IPS DF 19.7 (cell line): ENCODE data around the gene LEMD2.
A peak's percentile ranks its signal among the peaks of the same experiment; 100 is the strongest.

ENCODE experiments used
- DNase-seq: peaks from one replicate; pipeline ENCODE4 v3.0.0-alpha.2; 2013; ENCODE audit warnings: low read depth, low spot score

The LEMD2 gene

GRCh38 chr6:33820243-33820642 is 31.3 kb upstream of the LEMD2 start:
- no peak for DNase-seq

GRCh38 chr6:33819021-33819420 is 30.1 kb upstream of the LEMD2 start:
- no peak for DNase-seq

GRCh38 chr6:33818293-33818692 is 29.4 kb upstream of the LEMD2 start:
- DNase-seq = no peak

GRCh38 chr6:33817489-33817888 is 28.6 kb upstream of the LEMD2 start:
- no peak for DNase-seq

GRCh38 chr6:33816911-33817310 is 28.0 kb upstream of the LEMD2 start:
- DNase-seq = no peak

- DNase-seq = no peak
Observed at GRCh38 chr6:33815854-33816253, 26.9 kb upstream of the LEMD2 start.

- DNase-seq = no peak
Observed at GRCh38 chr6:33813990-33814985, 25.4 kb upstream of the LEMD2 start.

- DNase-seq = no peak
Observed at GRCh38 chr6:33813246-33813904, 24.4 kb upstream of the LEMD2 start.

- peak; percentile 50 for DNase-seq
Observed at GRCh38 chr6:33812669-33813068, 23.7 kb upstream of the LEMD2 start.

- DNase-seq = no peak
Observed at GRCh38 chr6:33809594-33809993, 20.7 kb upstream of the LEMD2 start.

- DNase-seq = no peak
Observed at GRCh38 chr6:33808641-33809180, 19.8 kb upstream of the LEMD2 start.

- no peak for DNase-seq
Observed at GRCh38 chr6:33807606-33808005, 18.7 kb upstream of the LEMD2 start.

- DNase-seq = no peak
Observed at GRCh38 chr6:33806841-33807240, 17.9 kb upstream of the LEMD2 start.

- DNase-seq = no peak
Observed at GRCh38 chr6:33803571-33804053, 14.7 kb upstream of the LEMD2 start, which contains the start of gene MLN. Gene MLN, minus strand, starts transcription at chr6:33804003. Its CDS starts 2,840 bp downstream, at chr6:33801163.

GRCh38 chr6:33802186-33802958 is 13.4 kb upstream of the LEMD2 start:
- DNase-seq = no peak

- DNase-seq = no peak
Observed at GRCh38 chr6:33801611-33802010, 12.7 kb upstream of the LEMD2 start.

- DNase-seq = no peak
Observed at GRCh38 chr6:33800248-33800969, 11.5 kb upstream of the LEMD2 start.

GRCh38 chr6:33799454-33800113 is 10.7 kb upstream of the LEMD2 start:
- DNase-seq = no peak

- no peak for DNase-seq
Observed at GRCh38 chr6:33798343-33798848, 9.5 kb upstream of the LEMD2 start.
